ENCODE data around the gene LDLRAD3.

DNA sequence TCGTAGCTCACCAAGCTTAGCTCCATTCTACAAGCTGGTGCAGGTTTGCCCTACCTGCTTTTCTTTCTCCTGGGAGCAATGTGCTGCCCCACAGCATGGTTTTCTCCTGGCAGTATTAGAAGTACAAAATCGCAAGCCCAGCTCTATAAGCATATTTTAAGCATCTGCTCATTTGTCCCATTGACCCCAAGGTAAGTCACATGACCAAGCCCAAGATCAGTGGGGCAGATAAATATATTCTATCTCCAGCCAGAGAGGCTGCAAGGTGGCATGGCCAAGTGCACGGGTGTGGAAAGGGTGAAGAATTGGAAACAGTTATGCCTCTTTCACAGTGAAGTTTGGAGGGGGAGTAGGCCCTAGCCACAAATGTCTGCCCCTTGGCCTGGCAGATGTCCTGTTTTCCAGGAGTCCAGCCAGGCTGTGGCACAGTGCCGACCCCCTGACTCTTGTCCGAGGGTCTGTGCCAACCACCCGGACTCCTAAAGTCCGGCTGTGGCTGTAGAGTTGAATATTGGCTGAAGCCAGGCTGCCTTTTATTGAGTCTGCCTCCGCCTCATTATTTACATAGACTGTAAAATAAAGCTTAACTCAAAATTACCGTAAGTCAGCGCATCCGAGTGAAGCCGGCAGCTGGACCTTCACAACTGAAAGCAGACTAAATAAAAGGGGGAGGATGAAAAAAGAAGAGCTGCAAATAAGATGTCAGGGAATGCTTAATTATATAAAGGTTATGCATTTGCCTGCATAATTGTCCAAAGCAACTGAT lies 179.7 kb downstream of the LDLRAD3 start:
- no peak for TF ChIP-seq EP300 (IDR thresholded peaks at IDR 0.05; ENCODE audit: low read depth)
- TF ChIP-seq CTCF (IDR thresholded peaks at IDR 0.05) = no peak
- no peak for TF ChIP-seq POLR2A (IDR thresholded peaks at IDR 0.05)
- TF ChIP-seq POLR2AphosphoS5 (IDR thresholded peaks at IDR 0.05) = no peak
